GM12878 (cell line): ENCODE measurements around the gene TRERF1. TPM values are rescaled to one million over a fixed set of nuclear protein-coding genes. Genes with fewer than 3 reads are reported as not detected.

Source experiments
- ATF2 ChIP-seq: IDR thresholded peaks from 2 replicates; pipeline ENCODE4 v1.6.1; 2012; ENCODE audit warnings: low read length, inconsistent platforms
- BMI1 ChIP-seq: fragments of 450-650 bp; IDR thresholded peaks from 2 replicates; pipeline ENCODE4 v1.6.1; 2016; ENCODE audit warnings: mild to moderate bottlenecking, moderate library complexity, borderline replicate concordance
- HCFC1 ChIP-seq: fragments of 150-350 bp; IDR thresholded peaks from 2 replicates; pipeline ENCODE4 v1.6.1; 2014; ENCODE audit warnings: low read length
- HDAC6 ChIP-seq: fragments of 200-600 bp; sonication (generic); IDR thresholded peaks from one replicate; pipeline ENCODE4 v1.8.0; 2017; ENCODE audit warnings: antibody characterized with exemption; ENCODE audit not compliant: unreplicated experiment
- IKZF1 ChIP-seq: fragments of 450-650 bp; conservative IDR thresholded peaks from 2 replicates; pipeline ENCODE4 v1.6.1; 2017; ENCODE audit warnings: antibody characterized with exemption, mild to moderate bottlenecking
- KLF5 ChIP-seq: fragments of 450-650 bp; IDR thresholded peaks from 2 replicates; pipeline ENCODE4 v1.6.1; 2014; ENCODE audit warnings: mild to moderate bottlenecking; ENCODE audit not compliant: partially characterized antibody
- PBX3 ChIP-seq: IDR thresholded peaks from 2 replicates; pipeline ENCODE4 v1.6.1; 2011; ENCODE audit warnings: mild to moderate bottlenecking, low read depth, low read length, moderate library complexity; ENCODE audit not compliant: insufficient replicate concordance
- POLR2AphosphoS5 ChIP-seq: IDR thresholded peaks from 2 replicates; pipeline ENCODE4 v1.6.1; 2011; ENCODE audit warnings: mild to moderate bottlenecking, low read length, inconsistent platforms
- SRF ChIP-seq, 2 experiments: IDR thresholded peaks; 2 replicates each; pipeline ENCODE4 v1.6.1; 2011; ENCODE audit warnings: low read depth in 2 of 2, low read length in 2 of 2, mild to moderate bottlenecking in 1 of 2, moderate library complexity in 1 of 2
- SUPT20H ChIP-seq: IDR thresholded peaks from 2 replicates; pipeline ENCODE4 v1.6.1; 2011; ENCODE audit warnings: low read depth, mild to moderate bottlenecking, low read length, moderate library complexity, borderline replicate concordance; ENCODE audit not compliant: control insufficient read depth
- ZSCAN29 ChIP-seq: fragments of 450-650 bp; IDR thresholded peaks from 2 replicates; pipeline ENCODE4 v1.6.1; 2017; ENCODE audit warnings: mild to moderate bottlenecking, moderate library complexity
- polyA plus RNA-seq, 11 experiments: library from polyadenylated mRNA; depleted of rRNA in 4 of 11; unstranded in 6 of 11; stranded (reverse) in 5 of 11; fragments of >200 nt; fragmentation: Nextera tagmentation in 4 of 11; fragmentation: Illumina TruSeq in 1 of 11; extraction: Ambion mirVana in 4 of 11; extraction: Trizol in 1 of 11; gene quantifications; 1 replicate in 1 of 11; 2 replicates in 10 of 11; pipeline versions ENCODE4 v1.2.1 to v1.2.3, GENCODE V29; 2011 to 2016; ENCODE audit warnings: inconsistent platforms in 2 of 11, missing spikeins in 2 of 11, low read depth in 1 of 11
- total RNA-seq, 4 experiments: library from RNA; depleted of rRNA in 3 of 4; stranded (reverse); fragments of >200 nt in 3 of 4; fragmentation: Illumina TruSeq in 1 of 4; extraction: Trizol in 1 of 4; gene quantifications; 2 replicates each; pipeline versions ENCODE4 v1.2.1 to v1.2.3, GENCODE V29; 2013 to 2021
- TF ChIP-seq, protein P1 (sequence below): IDR thresholded peaks from 2 replicates; pipeline ENCODE4 v1.6.1; 2012; ENCODE audit warnings: improper control_type of control experiment, low read depth, low read length; ENCODE audit not compliant: insufficient replicate concordance
- TF ChIP-seq, protein P2 (sequence below): IDR thresholded peaks from 2 replicates; pipeline ENCODE4 v1.6.1; 2011; ENCODE audit warnings: borderline replicate concordance, low read depth, mild to moderate bottlenecking, moderate library complexity, low read length; ENCODE audit not compliant: insufficient read depth, poor library complexity, severe bottlenecking
- TF ChIP-seq, protein P3 (sequence below): fragments of 450-650 bp; IDR thresholded peaks from 2 replicates; pipeline ENCODE4 v1.6.1; 2017; ENCODE audit warnings: antibody characterized with exemption, mild to moderate bottlenecking, moderate library complexity
- TF ChIP-seq, protein P4 (sequence below), 3 experiments: IDR thresholded peaks in 2 of 3; conservative IDR thresholded peaks in 1 of 3; 2 replicates each; pipeline ENCODE4 v1.5.1; 2011; ENCODE audit warnings: low read depth in 3 of 3, low read length in 3 of 3, mild to moderate bottlenecking in 3 of 3, control low read depth in 2 of 3, moderate library complexity in 2 of 3, inconsistent platforms in 1 of 3, mixed read lengths in 1 of 3; ENCODE audit not compliant: control insufficient read depth in 2 of 3, insufficient read depth in 1 of 3; ENCODE audit errors: extremely low read depth in 1 of 3

Gene TRERF1
- total and polyA plus RNA-seq, 10 of the 15 experiments (the other 5 are each of a cell fraction or from before 2014, with no cell fraction given) = 2.2 to 19.4 (median 7.2) TPM

GRCh38 chr6:42407379-42407778 is 44.3 kb downstream of the TRERF1 start (continued):
- TF ChIP-seq, protein P1, sequence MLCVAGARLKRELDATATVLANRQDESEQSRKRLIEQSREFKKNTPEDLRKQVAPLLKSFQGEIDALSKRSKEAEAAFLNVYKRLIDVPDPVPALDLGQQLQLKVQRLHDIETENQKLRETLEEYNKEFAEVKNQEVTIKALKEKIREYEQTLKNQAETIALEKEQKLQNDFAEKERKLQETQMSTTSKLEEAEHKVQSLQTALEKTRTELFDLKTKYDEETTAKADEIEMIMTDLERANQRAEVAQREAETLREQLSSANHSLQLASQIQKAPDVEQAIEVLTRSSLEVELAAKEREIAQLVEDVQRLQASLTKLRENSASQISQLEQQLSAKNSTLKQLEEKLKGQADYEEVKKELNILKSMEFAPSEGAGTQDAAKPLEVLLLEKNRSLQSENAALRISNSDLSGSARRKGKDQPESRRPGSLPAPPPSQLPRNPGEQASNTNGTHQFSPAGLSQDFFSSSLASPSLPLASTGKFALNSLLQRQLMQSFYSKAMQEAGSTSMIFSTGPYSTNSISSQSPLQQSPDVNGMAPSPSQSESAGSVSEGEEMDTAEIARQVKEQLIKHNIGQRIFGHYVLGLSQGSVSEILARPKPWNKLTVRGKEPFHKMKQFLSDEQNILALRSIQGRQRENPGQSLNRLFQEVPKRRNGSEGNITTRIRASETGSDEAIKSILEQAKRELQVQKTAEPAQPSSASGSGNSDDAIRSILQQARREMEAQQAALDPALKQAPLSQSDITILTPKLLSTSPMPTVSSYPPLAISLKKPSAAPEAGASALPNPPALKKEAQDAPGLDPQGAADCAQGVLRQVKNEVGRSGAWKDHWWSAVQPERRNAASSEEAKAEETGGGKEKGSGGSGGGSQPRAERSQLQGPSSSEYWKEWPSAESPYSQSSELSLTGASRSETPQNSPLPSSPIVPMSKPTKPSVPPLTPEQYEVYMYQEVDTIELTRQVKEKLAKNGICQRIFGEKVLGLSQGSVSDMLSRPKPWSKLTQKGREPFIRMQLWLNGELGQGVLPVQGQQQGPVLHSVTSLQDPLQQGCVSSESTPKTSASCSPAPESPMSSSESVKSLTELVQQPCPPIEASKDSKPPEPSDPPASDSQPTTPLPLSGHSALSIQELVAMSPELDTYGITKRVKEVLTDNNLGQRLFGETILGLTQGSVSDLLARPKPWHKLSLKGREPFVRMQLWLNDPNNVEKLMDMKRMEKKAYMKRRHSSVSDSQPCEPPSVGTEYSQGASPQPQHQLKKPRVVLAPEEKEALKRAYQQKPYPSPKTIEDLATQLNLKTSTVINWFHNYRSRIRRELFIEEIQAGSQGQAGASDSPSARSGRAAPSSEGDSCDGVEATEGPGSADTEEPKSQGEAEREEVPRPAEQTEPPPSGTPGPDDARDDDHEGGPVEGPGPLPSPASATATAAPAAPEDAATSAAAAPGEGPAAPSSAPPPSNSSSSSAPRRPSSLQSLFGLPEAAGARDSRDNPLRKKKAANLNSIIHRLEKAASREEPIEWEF = no peak
- no peak for TF ChIP-seq BMI1
- no peak for TF ChIP-seq SUPT20H
- TF ChIP-seq POLR2AphosphoS5 = no peak
- TF ChIP-seq IKZF1 = no peak
- TF ChIP-seq PBX3 = no peak
- TF ChIP-seq HDAC6 = no peak
- TF ChIP-seq ZSCAN29 = no peak
- TF ChIP-seq, protein P2, sequence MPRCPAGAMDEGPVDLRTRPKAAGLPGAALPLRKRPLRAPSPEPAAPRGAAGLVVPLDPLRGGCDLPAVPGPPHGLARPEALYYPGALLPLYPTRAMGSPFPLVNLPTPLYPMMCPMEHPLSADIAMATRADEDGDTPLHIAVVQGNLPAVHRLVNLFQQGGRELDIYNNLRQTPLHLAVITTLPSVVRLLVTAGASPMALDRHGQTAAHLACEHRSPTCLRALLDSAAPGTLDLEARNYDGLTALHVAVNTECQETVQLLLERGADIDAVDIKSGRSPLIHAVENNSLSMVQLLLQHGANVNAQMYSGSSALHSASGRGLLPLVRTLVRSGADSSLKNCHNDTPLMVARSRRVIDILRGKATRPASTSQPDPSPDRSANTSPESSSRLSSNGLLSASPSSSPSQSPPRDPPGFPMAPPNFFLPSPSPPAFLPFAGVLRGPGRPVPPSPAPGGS = no peak
- 0 out of 4 replicates have a peak, but pooled peaks of 1 of the 2 experiments have one; percentile 2 for TF ChIP-seq SRF (IDR thresholded peaks at IDR 0.05; ENCODE audit: low read depth in 2 of 2, low read length in 2 of 2)
- peak; percentile 33; the same call in 1 of the 2 replicates for TF ChIP-seq ATF2
- TF ChIP-seq, protein P3, sequence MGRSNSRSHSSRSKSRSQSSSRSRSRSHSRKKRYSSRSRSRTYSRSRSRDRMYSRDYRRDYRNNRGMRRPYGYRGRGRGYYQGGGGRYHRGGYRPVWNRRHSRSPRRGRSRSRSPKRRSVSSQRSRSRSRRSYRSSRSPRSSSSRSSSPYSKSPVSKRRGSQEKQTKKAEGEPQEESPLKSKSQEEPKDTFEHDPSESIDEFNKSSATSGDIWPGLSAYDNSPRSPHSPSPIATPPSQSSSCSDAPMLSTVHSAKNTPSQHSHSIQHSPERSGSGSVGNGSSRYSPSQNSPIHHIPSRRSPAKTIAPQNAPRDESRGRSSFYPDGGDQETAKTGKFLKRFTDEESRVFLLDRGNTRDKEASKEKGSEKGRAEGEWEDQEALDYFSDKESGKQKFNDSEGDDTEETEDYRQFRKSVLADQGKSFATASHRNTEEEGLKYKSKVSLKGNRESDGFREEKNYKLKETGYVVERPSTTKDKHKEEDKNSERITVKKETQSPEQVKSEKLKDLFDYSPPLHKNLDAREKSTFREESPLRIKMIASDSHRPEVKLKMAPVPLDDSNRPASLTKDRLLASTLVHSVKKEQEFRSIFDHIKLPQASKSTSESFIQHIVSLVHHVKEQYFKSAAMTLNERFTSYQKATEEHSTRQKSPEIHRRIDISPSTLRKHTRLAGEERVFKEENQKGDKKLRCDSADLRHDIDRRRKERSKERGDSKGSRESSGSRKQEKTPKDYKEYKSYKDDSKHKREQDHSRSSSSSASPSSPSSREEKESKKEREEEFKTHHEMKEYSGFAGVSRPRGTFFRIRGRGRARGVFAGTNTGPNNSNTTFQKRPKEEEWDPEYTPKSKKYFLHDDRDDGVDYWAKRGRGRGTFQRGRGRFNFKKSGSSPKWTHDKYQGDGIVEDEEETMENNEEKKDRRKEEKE = no peak
- no peak for TF ChIP-seq HCFC1
- no peak for TF ChIP-seq KLF5
- TF ChIP-seq, protein P4, sequence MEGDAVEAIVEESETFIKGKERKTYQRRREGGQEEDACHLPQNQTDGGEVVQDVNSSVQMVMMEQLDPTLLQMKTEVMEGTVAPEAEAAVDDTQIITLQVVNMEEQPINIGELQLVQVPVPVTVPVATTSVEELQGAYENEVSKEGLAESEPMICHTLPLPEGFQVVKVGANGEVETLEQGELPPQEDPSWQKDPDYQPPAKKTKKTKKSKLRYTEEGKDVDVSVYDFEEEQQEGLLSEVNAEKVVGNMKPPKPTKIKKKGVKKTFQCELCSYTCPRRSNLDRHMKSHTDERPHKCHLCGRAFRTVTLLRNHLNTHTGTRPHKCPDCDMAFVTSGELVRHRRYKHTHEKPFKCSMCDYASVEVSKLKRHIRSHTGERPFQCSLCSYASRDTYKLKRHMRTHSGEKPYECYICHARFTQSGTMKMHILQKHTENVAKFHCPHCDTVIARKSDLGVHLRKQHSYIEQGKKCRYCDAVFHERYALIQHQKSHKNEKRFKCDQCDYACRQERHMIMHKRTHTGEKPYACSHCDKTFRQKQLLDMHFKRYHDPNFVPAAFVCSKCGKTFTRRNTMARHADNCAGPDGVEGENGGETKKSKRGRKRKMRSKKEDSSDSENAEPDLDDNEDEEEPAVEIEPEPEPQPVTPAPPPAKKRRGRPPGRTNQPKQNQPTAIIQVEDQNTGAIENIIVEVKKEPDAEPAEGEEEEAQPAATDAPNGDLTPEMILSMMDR (IDR thresholded peaks at IDR 0.05 in 2 of 3, conservative IDR thresholded peaks at IDR 0.05 in 1 of 3; ENCODE audit: control insufficient read depth in 2 of 3, extremely low read depth in 1 of 3, insufficient read depth in 1 of 3, low read depth in 3 of 3, low read length in 3 of 3) = no peak
